Measurements from ENCODE around the gene ASB4.
A peak's percentile ranks its signal among the peaks of the same experiment; 100 is the strongest.

Gene ASB4

GRCh38 chr7:95586951-95587301 is 101.2 kb downstream of the ASB4 start:
- Histone ChIP-seq H3K27ac (no peak overlapping the region), H3K4me3 (no peak overlapping the region)

DNA sequence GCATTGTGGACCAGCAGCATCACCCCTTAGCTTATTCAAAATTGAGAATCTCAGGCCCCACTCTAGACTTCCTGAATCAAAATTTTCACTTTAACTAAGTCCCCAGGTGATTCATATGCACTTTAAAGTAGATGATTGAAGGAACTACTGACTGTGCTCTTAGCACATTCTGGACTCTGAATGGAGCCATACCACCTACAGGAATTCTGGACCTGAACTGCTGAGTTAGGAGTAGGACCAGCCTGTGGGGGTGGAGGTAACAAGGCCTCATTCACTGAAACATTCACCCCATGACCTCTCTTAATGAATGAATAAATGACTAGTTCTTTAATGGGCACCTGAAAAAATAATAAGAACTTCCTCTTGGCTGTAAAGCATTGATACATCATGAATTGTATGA is 103.3 kb downstream of the ASB4 start:
- no peak overlapping the region for H3K4me3 ChIP-seq
- no peak overlapping the region for H3K27ac ChIP-seq

GRCh38 chr7:95589766-95590165 is 104.0 kb downstream of the ASB4 start:
- no peak overlapping the region for H3K4me3 ChIP-seq
- peak overlapping the region in 1 of 21 experiments; percentile 61 for H3K27ac ChIP-seq

Data from skin epidermis (tissue), 12 donors.